Uterus (tissue), 2 donors: ENCODE data around the gene PTPN14.

Experiments used
- POLR2A ChIP-seq, 2 donors: fragments of 450-650 bp; IDR thresholded peaks; one replicate each; pipeline ENCODE4 v1.6.1; 2016; ENCODE audit warnings: antibody characterized with exemption in 2 of 2, mild to moderate bottlenecking in 1 of 2, moderate library complexity in 1 of 2
- TF ChIP-seq, protein P1 (sequence below), 4 experiments: fragments of 200-600 bp in 2 of 4; fragments of 450-650 bp in 2 of 4; sonication (generic) in 2 of 4; IDR thresholded peaks; one replicate each; pipeline ENCODE4 v1.5.1; 2016 to 2019; ENCODE audit warnings: antibody characterized with exemption in 4 of 4, mild to moderate bottlenecking in 2 of 4, moderate library complexity in 1 of 4

GRCh38 chr1:214403431-214403830 is 148.0 kb downstream of the PTPN14 start:
- TF ChIP-seq, protein P1, sequence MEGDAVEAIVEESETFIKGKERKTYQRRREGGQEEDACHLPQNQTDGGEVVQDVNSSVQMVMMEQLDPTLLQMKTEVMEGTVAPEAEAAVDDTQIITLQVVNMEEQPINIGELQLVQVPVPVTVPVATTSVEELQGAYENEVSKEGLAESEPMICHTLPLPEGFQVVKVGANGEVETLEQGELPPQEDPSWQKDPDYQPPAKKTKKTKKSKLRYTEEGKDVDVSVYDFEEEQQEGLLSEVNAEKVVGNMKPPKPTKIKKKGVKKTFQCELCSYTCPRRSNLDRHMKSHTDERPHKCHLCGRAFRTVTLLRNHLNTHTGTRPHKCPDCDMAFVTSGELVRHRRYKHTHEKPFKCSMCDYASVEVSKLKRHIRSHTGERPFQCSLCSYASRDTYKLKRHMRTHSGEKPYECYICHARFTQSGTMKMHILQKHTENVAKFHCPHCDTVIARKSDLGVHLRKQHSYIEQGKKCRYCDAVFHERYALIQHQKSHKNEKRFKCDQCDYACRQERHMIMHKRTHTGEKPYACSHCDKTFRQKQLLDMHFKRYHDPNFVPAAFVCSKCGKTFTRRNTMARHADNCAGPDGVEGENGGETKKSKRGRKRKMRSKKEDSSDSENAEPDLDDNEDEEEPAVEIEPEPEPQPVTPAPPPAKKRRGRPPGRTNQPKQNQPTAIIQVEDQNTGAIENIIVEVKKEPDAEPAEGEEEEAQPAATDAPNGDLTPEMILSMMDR (IDR thresholded peaks at IDR 0.05): no peak
- no peak for TF ChIP-seq POLR2A (IDR thresholded peaks at IDR 0.05)
